HG03045 (cell line): Measurements from ENCODE around the gene TBC1D9.
A peak's percentile ranks its signal among the peaks of the same experiment; 100 is the strongest.
"Not testable (repeated sequence)": the region's sequence is repeated elsewhere in the genome, so short reads cannot be mapped to it uniquely, and the experiment has no call there.

Experiments used
- ATAC-seq: cut with Tn5 transposase; IDR thresholded peaks from one replicate; pipeline ENCODE4 v1.9.1; 2021; ENCODE audit warnings: mild to moderate bottlenecking, moderate library complexity; ENCODE audit not compliant: unreplicated experiment

TBC1D9 gene

GRCh38 chr4:140754918-140755773, 1.0 kb downstream of the TBC1D9 start:
- ATAC-seq, result no peak

GRCh38 chr4:140753329-140753728, 2.9 kb downstream of the TBC1D9 start:
- ATAC-seq, result no peak

- no peak for ATAC-seq
Measured at GRCh38 chr4:140752291-140753068, 3.7 kb downstream of the TBC1D9 start.

- ATAC-seq, result no peak
Measured at GRCh38 chr4:140750470-140750869, 5.7 kb downstream of the TBC1D9 start.

DNA sequence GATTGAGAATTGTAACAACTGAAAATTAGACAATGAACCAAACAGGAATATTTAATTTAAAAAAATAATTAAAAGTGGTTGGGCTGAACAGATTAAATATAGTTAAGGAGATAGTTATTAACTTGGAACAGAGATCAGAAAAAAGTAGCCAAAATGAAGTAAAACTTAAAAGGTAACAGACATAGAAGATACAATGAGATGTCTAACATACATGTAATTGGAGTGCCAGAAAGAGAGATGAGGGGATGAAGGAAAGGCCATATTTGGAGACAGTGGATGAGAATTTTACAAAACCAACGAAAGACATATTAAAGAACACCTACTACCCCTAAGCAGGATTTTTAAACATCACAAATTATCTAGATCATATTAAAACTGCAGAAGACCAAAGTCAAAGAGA, 8.0 kb downstream of the TBC1D9 start:
- no peak for ATAC-seq

DNA sequence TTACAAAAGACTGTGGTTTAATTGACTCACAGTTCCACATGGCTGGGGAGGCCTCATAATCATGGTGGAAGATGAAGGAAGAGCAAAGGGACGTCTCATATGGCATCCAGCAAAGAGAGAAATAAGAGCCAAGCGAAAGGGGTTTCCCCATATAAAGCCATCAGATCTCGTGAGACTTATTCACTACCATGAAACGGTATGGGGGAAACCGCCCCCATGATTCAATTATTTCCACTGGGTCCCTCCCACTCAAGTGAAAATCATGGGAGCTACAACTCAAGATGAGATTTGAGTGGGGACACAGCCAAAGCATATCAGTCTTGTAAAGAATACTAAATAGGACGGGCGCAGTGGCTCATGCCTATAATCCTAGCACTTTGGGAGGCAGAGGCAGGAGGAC, 9.6 kb downstream of the TBC1D9 start:
- not testable (repeated sequence) for ATAC-seq

GRCh38 chr4:140744421-140744820, 11.8 kb downstream of the TBC1D9 start:
- ATAC-seq, result no peak

DNA sequence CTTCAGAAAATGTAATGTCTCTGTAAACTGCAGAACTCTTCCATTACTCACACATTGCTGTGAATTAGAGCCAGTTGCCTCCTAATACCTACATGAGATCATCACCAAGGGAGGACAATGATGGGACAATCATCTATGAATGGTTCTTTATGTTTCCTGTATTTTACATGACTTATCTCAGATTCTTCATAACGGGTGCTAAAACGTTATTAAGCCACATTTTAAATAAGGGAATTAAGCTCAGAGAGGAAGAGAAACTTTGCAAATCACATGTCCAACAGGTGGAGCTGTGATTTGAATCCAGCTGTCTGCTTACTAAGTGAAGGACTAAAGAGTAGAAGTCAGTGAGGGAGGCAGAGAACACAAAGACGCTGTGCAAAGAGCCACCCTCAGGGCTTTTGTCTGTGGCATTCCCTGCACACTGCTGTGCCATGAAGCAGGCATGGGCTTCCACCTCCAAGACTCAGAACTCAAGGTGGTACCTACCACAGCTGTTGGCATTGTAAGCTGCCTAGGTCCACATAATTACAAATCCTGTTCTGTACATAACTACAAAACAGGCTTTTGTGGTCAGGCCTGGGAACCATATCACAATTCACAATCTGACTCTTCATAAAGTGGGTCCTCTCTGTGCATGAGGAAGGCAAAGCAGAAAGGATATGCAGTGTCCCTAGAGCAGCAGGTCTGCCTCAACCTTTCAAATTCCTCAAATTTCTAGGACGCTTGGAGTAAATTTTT, 12.8 kb downstream of the TBC1D9 start:
- ATAC-seq, result peak; percentile 72

- peak; percentile 36 for ATAC-seq
Measured at GRCh38 chr4:140742838-140743193, 13.4 kb downstream of the TBC1D9 start.

GRCh38 chr4:140740906-140741670, 15.1 kb downstream of the TBC1D9 start:
- no peak for ATAC-seq

- ATAC-seq, result no peak
Measured at GRCh38 chr4:140740422-140740821, 15.8 kb downstream of the TBC1D9 start.

GRCh38 chr4:140739971-140740370, 16.2 kb downstream of the TBC1D9 start:
- ATAC-seq, result no peak

- ATAC-seq, result no peak
Measured at GRCh38 chr4:140738139-140738538, 18.0 kb downstream of the TBC1D9 start.

GRCh38 chr4:140736669-140737343, 19.4 kb downstream of the TBC1D9 start:
- no peak for ATAC-seq

DNA sequence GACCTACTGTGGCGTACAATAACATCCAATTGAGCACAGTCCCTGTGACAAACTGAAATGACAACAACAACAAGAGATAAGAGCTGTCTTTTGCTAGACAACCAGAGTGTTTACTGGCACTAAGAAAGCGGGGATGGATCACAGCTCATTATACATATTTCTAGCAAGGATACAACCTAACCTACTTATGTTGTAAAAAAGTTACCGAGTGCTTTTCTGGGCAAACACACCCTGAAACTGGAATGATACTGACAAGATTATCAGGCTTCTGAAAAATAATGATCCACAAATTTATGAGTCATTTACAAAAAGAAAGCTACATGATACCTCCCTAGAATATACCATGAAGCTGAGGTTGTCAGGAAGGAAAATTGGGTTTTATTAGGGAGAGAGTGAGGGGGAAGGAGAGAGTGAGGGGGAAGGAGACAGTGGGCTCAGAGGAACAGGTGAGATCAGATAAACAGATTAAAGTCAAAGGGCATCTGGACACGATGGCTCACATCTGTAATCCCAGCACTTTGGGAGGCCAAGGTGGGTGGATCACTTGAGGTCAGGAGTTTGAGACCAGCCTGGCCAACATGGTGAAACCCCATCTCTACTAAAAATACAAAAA, 20.3 kb downstream of the TBC1D9 start:
- ATAC-seq, result no peak

DNA sequence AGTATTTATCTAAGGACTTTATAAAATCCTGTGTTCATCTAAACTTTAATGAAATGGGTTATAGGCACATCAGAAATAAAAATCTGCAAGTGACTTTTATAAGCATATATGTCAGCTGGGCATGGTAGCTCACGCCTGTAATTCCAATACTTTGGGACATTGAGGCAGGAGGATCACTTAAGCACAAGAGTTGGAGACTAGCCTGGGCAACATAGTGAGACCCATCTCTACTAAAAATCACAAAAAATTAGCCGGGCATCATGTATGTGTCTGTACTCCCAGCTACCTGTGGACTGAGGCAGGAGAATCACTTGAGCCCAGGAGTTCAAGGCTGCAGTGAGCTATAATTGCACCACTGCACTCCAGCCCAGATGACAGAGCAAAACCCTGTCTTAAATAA, 20.9 kb downstream of the TBC1D9 start:
- no peak for ATAC-seq

DNA sequence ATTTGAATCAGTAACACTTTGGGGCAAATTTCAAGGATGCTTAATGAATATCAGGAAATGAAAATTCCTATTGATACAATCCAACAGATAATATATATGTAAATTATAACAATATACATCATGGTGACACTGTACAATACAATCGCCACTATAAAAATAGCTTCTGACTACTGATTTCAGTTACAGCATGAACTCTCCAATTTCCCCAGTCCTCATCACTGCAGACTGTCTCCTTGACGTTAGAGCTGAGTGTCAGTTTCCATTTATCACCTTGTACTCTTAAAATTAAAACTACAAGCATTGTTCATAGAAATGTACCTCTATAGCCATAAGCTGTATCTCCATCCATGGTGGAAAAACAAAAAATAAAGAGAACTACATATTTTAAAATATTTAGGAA, 23.4 kb downstream of the TBC1D9 start:
- ATAC-seq, result no peak

DNA sequence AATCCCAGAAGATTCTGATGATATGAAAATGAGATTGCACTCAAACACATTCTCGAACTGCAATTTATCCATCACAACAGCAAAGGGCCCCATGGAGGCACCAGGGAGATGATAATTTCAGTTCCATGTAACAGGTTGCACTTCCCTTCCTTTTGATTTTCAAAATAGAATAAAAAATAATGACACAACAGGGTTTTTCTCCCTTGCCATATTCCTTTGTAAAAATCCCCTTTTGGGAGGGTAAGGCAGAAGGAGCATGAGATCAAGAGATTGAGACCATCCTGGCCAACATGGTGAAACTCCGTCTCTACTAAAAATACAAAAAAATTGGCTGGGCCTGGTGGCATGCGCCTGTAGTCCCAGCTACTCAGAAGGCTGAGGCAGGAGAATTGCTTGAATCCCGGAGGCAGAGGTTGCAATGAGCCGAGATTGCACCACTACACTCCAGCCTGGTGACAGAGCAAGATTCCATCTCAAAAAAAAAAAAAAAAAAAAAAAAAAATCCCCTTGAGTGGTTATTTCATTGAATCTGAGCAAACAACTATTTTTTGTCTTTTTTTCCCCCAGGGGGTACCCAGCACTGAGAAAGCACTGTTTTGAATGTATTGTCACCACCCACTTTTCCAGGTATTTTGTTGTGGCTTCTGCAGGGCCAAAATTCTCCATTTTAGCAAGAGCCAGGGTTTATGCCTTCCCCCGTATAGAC, 26.7 kb downstream of the TBC1D9 start:
- ATAC-seq, result no peak
